Measurements from ENCODE around the gene ICAM4. TPM values are rescaled to one million over a fixed set of nuclear protein-coding genes. Genes with fewer than 3 reads are reported as not detected.

The ICAM4 gene
- total and polyA plus RNA-seq, 2 of the 8 experiments (the other 6 are each of a cell fraction or from before 2014, with no cell fraction given): 1.5 to 4.1 TPM

DNA sequence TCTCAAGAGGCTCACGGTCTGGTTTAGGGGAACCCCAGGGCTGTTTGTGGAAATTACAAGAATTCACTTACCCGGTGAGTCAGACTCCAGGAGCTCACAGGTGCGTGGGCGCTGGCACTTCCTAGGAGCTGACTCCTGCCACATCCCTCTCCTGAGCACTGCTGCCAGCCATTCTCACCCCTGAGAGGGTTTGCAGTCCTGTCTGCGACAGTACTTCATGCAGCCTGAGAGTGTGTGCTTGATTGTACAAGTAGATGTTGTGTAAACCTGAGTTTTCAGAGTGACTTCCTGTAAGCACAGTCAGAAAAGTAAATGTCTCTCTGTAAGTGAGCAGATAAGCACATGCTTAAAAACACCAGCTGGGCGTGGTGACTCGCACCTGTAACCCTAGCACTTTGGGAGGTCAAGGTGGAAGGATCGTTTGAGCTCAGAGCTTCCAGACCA is 26.6 kb upstream of the ICAM4 start (continued):
- TF ChIP-seq MAFK (IDR thresholded peaks at IDR 0.05; ENCODE audit: low read depth, low read length) (no peak), SIN3A (conservative IDR thresholded peaks at IDR 0.05 in 1 of 2, IDR thresholded peaks at IDR 0.05 in 1 of 2; ENCODE audit: low read depth in 1 of 2, low read length in 2 of 2) (no peak), TAF7 (optimal IDR thresholded peaks at IDR 0.05; ENCODE audit: borderline replicate concordance, low read depth, low read length) (no peak), SIX5 (IDR thresholded peaks at IDR 0.05; ENCODE audit: low read depth, low read length) (no peak), POU5F1 (IDR thresholded peaks at IDR 0.05; ENCODE audit: low read depth, low read length) (no peak)
